Fibroblast of skin of back (primary cell): ENCODE data around the gene SRGAP2C.
A peak's percentile ranks its signal among the peaks of the same experiment; 100 is the strongest.
"Not testable (repeated sequence)": the region's sequence is repeated elsewhere in the genome, so short reads cannot be mapped to it uniquely, and the experiment has no call there.

Experiments used
- DNase-seq: peaks from one replicate; pipeline ENCODE4 v3.0.0-alpha.2; 2013

SRGAP2C gene

DNA sequence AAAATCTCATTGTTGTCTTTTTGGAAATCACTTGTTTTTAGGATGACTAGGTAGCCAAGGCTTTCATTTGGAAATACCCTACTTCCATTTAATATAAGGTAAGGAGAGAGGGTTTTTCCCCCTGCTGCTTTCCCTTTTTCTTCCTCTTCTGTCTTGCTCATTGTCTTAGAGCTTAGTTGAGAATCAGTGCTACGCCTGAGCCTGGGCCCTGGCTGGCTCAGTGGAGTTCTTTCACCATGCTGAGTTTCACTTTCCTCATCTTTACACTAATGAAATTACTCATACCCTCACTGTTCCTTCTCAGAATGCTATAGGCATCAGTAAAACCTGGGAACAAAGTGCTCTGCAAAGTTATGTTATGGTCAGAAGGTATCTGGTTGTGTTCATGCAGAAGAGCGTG is 154.8 kb downstream of the SRGAP2C start:
- not testable (repeated sequence) for DNase-seq

DNA sequence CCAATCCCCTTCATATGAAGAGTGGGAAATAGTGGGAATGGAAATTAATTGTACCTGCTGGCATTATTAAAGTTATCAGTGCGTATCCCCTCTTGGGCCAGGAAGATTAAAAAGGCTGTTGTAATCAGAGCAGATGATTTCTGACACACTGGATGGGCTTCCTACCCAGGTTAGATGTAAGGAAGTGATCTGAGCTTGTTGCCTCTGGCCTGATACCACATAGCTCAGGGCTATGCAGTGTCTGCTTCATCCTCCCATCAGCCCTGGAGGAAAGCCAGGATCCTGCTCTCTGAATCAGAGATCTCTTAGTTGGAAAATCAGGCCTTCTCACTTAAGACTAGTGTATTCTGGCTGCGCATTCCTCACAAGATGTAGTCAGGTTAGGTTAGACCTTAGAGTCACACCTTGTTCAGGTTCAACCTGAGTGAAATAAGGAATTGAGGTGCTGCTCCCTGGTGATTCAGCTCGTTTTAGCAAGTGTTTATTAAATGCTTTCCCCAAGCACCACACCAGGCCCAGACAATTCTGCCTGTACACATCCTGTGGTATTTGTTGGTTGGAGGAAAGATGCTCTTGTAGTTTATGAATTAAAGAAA is 158.6 kb downstream of the SRGAP2C start:
- peak; percentile 13 for DNase-seq

DNA sequence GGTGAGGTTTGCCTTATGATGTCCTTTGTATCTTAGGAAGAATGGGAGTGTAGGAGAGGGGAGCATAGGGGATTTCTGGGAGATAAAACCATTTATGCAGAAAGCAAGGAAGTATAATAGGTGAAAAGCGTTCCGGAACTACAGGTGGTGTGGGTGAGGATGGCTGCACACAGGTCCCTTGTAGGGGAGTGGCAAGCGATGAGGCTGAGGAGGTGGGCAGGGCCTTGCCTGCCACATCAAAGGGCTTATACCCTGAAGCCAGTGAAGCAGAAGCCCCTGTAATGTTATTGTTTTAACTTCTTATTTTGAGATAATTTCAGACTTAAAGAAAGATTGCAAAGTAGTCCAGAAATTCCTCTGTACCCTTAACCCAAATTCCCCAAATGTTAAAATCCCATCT is 159.6 kb downstream of the SRGAP2C start:
- not testable (repeated sequence) for DNase-seq

DNA sequence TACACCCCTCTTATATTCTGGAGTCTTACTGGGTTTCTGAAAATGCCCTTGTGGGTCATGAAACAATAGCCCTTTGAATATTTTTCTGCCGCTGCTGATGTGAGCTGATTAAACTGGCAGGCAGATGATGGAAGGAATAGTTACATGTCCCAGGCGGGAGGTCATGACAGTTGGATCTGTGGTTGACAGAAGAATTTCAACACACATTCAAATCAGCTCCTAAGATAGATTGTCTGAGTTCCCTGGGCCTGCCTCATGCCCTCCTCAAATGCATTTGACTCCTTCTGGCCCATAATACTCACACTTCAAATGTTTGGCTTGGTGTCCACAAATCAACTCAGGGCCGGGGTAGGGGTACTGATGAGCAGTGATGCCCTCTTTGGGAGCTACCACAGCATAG is 161.9 kb downstream of the SRGAP2C start:
- DNase-seq, result not testable (repeated sequence)

DNA sequence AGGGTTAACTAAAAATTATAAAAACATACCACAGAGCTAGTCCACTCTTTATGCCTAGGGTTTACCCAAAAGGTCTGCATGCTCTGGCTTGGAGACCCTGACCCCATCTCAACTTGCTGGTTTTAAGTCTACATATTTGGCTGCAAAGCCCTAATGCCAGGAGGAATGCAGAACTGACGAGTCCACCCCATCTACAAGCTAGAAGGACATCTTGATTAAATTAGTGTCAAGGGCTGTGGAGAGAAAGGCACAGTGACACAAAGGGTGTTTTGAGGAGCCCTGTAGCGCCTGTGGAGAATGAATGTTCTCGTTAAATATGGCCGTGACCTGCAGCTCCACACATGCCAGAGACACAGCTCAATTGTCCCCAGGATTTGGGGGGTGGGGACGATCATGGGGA is 162.7 kb downstream of the SRGAP2C start:
- DNase-seq, result peak; percentile 34

DNA sequence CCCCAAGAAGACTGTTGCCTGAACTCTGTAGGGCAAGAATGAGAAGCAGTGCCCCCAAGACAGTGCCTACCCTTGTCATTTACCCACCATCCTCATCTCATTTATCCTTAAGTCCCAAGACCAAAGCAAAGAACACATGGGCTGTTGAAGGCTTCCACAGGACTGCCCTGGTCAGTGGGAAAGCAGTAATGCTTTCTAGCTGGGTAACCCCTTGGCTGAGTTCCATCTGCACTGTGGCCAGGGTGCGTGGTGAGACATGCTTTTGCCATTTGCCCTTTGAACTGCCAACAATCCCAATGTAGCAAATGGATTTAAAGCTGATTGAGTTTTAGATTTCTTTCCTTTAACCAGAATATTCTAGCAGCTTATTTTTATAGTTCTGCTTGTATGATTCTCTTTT is 163.3 kb downstream of the SRGAP2C start:
- DNase-seq, result not testable (repeated sequence)

DNA sequence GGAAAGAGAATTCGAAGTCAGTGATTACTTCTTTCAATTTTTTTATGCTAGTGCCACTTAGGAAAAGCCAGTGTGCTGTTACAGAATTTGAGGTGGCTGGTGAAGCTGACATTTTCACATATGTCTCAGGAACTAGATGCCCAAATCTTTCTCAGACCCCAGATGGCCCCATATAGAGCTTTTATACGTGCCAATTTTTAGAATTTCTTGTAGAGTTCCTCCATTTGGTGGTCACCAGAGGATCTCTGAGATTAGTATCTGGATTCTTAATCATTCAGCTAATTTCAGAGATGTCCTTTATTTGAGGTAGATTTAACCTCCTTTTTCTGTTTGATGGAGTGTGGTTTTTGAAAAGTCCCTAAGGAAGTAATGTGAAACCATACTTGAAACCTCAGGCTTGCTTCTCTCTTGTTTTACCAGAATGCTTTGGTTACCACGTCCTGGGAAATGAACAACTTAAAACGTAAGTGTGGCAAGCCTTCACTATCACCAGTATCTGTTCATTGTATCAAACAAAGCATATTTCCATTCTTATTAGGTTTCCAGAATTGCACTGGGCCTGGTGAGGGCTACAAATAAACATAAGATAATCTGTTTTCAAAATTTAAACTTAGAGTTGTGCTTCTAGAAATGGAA is 164.7 kb downstream of the SRGAP2C start:
- DNase-seq, result not testable (repeated sequence)

DNA sequence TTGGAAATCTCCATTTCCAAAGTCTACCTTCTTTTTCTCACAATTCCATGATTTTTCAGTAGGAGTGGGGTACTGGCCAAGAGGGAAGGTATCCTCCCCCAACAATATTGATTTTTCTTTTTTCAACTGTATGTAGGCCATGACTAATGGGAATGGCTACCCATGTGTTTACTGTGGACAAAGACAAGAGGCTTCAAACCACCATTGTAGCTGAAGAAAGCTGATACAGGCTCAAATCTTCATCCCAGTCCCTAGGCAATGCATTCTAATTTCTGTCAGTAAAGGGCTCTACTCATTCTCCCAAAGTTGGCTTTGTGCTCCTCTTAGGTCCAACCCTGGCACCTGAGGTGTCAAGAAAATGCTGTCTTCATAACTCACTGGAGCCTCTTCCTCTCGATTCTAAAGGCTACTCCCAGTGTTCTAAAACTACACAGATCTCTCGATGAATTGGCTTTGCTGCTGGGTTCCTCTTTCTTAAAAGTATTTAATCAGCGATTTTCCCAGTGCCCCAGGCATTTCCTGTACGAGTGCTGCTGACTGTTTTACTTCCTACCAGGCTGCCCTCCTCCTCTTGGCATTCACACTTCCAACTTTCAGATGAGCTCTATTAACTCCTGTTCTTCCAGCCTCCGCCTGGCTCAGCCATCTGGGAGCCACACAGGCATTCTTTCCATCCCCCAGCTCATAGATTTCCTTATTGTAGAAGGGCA is 171.1 kb downstream of the SRGAP2C start:
- DNase-seq, result not testable (repeated sequence)

DNA sequence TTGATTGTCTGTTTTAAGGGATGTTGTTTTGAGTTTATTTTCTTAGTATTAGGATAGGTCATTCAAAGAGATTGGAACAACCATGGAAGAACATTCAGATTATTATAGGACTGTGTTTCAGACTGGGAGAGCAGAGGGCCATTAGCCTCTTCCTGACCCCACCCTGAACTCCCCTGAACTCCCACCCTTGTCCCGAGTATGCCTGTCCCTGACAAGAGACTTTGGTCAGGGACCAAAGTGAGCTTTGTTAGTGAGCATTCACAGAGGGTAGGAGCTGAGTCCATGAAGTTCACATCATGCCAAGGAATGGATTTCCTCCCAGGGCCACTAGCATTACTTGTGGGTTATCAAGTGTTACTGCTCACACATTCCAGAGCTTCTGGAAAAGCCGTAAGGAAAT is 172.0 kb downstream of the SRGAP2C start:
- not testable (repeated sequence) for DNase-seq

DNA sequence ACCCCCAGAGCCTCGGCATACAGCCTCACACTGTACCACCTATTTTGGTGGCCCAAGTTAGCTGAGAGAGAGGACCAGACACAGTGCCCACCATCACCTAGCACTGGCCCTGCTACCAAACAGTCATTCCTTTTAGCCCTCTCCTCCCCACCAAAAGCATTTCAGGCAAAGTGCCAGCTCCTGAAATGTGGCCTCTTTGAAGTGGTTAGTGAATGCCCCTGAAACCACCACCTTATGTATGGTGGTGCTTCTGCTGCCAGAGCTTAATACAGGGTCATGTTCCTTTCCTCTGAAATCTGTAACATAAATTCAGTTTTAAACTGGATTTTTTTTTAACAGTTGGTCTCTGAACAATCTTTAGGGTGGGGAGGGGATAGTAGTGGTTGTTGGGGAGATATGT is 175.8 kb downstream of the SRGAP2C start:
- not testable (repeated sequence) for DNase-seq

DNA sequence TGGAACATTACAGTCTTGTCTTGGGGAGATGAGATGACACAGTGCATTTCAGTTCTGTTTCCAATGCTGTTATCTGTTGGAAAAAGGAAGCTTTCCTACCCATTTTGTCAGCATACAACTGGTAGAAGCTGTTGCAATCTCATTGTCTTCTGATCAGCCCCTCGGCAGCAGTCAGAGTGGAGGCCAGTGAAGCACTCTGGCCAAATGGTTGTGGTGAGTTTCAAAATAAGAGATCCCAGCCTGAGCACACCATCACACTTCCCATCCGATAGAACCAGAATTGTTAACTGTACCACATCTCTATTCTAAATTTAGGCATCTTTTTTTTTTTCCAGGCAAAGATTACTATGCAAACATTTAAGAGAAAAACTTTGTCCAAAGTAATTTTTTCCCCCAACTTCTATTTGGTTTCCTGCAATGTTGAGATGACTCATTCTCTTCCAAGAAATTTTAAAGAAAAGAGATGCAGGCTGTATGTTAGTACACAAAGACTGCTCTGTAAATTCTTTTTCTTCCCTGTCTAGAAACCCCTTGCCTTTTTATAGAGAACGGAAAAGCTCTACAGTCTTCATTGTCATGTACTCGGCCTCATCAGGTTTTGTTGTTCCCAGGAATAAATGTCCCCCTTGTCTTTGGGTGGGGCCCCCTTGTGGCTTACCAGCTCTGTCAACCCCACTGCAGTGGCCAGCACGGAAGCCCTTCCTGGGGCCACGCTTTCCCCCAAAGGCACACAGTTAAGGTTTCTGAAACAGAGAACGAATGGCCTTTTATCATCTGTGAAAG is 176.9 kb downstream of the SRGAP2C start:
- DNase-seq, result not testable (repeated sequence)

DNA sequence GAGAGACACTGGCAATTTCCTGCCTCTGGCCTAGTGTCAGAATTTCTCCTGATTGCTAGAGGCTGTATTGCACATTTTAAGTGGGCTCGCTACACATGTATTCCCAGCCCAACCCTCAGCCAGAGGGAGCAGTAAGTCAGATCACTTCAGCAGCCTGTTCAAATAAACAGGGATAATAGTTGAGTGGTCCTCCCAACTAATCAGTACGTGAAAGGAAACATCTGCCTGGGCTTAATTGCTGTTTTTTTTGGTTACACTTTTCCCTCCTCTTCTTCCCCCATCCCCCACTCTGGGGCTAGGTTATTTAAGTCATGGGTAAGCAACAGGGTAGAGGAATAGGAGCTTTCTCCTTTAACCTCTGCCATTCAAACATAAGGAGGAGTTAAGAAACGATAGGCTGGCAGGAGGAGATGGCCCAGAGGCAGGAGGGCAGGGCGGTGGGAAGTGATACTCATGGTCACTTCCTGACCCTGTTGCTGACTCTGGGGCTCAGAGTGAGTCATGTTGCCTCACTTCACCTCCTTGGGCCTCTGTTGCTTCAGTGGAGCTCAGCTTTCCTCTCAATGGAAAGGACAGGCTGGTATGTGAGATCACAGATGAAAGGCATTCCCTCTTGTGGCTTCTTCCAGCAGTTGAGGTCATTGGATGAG is 177.6 kb downstream of the SRGAP2C start:
- not testable (repeated sequence) for DNase-seq

DNA sequence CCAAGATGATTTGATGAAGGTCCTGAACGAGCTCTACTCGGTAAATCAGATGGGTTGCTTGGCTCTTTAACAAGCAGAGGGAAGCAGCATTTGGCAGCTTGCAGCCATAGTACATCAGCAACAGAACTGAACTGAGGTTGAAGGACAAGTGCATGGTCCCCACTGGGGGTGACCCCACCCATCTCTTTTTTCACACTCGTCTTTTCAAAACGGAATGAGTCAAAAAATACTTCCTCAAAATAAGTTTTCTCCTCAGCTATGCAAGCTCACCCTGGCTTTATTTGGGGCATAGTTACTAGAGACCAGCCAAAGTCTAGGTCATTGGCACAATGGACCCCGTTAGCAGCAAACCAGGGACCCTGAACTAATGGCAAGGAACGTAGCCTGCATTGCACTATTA is 180.5 kb downstream of the SRGAP2C start:
- not testable (repeated sequence) for DNase-seq

DNA sequence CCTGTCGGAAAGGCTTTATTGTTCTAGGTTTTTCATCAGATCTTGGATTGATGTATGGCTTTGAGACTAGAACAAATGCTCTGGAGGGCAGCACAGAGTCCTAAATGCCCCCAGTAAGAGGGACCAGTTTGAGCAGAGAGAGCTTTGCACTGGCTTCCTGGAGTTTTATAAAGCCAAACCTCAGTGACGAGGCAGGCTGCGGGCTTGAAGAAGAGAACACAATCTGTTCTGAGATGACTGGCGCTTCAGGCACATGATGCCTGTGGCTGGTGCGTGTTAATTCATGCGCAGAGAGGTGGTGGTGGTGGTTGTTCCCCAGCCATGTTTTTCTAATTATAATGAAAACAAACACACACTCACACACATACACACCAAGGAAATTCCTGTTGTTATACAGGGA is 180.9 kb downstream of the SRGAP2C start:
- peak; percentile 51 for DNase-seq

DNA sequence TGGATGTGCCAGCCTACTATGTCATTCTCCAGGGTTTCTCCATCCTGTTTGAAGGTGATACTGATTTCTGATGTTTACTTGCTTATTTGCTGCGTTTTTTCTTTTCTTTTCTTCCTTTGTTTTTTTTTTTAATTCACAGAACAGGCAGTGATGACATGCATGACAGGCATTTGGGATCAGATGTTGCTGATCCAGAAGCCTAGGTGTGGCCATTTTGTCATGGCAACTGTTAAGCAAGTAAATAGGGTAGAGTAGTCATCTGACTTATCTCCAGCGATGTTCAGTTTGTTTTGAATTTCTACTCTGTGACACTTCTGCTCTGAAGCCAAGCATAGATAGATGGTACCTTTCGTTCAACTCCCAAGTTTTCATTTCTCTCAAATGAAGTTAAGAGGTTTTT is 181.4 kb downstream of the SRGAP2C start:
- not testable (repeated sequence) for DNase-seq

DNA sequence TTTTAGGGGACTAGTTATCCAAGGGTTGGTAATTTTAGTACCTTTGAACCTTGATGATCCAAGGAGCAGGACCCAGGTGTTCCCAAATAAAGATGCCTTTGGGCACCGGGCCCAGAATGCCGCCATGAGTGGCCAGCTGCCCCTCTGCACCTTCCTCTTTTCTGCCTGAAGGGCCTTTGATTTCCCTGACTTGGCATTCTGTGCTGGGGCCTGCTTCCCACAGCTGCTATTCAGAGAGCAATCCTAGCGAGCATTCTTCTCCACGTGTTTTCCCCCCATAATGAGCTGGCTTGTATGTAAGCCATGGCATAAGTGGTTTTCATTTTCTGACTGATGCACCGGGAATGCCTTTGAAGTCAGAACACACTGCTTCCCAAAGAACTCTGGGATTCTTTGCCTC is 184.1 kb downstream of the SRGAP2C start:
- DNase-seq, result not testable (repeated sequence)

DNA sequence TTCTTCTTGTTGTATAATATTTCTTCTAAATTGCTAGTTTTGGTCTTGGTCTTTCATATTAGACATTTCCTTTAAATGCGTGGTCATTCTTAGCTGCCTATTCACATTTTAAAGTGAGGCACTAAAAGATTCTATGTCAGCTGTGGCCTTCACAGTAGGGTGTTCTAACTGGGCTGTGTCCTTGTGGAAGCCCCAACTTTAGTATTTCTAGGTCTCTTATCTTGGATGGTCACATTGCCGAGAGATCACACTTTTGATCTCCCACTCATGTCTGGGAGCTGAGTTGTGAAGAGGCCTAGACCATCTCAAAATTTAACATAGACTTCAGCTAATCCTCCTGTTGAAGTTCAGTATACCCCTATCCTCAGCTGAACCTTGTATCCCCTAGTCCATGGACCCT is 185.2 kb downstream of the SRGAP2C start:
- DNase-seq, result not testable (repeated sequence)

DNA sequence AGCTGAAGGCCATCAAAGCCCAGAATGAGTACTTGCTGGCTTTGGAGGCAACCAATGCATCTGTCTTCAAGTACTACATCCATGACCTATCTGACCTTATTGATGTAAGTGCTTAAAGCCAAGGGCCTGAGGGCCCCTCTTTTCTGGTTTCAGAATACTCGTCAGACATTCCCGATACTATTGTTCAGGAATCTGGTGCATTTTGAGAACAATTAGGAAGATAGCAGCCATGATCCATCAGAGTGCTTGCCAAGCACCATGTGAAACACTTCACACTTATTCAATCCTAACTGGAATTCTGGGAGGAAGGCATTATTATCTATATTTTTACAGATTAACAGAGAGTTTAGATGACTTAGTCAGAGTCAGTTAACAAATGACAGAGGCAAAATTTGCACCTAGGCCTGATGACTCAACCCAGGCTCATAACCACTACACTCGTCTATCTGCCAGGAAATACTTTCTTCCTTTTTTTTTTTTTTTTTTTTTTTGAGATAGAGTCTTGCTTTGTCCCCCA is 190.1 kb downstream of the SRGAP2C start:
- peak; percentile 38 for DNase-seq

DNA sequence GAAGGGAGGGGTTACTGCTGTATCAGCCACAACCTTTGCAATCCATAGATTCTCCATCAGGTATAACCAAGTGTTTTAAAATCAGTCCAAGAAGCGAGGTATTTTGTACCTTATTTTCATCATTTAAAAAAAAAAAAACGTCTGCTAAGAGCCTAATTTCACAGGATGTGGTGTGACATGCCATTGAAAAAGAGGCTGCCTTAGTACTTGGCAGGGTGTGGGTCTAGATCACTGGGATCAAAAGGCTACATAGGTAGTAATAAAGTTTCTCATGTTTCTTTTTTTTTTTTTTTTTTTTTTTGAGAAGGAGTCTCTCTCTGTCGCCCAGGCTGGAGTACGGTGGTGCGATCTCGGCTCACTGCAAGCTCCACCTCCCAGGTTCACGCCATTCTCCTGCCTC is 192.2 kb downstream of the SRGAP2C start:
- not testable (repeated sequence) for DNase-seq

DNA sequence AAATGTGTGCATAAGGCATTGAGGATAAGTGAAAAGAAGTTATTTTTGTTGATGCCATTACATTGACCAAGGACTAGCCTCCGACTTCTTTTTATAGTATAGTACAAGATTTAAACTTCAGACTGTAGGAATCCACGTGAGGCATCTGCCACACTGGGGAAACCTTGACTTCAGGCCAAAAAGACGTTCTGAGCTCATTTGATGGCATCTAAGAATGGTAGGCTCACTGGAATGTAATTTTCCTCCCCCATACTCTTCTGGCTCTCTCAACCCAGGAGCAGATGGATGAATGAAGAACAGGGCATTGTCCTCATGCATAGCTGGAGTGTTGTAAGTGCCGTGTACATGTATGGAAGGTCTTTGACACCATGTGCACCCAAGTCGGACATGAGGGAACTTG is 194.0 kb downstream of the SRGAP2C start:
- DNase-seq, result not testable (repeated sequence)

DNA sequence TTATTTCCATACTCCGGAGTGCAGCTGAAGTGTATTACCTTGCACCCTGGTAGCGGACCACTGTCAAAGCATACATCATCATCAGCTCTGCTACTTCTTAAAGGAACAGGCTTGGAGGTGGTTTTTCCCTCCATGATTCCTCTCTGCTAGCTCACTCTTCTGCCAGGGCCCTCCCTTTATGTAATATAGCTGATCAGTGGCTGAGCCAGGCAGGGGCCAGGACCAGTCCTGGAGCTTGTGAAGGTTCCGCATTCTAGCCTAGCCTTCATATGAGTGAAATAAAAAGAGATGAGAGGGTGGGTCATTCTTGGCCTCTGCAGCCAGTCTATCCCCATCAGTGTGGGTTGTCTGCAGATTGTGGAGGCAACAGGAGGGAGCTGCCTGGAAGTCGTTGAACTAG is 200.0 kb downstream of the SRGAP2C start:
- not testable (repeated sequence) for DNase-seq

DNA sequence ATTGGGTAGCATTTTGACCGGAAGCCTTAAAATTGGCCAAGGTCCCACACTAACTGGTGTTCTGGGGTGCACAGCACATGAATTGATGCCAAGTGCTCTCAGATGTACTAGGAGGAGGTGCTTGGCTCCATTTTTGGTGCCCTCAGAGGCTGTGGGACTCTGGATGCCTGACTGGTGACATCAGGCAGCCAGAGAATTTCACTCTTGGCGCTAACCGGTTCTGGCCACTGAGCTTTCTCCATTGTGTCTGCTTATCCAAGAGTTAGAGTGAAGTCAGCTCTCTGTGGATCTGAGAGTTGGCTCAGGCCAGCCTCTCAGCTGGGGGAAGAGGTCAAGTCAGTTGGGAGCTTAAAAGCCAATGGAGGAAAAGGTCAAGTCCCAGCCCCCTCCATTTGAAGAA is 200.4 kb downstream of the SRGAP2C start:
- not testable (repeated sequence) for DNase-seq
